ENCODE results near the gene L3MBTL2.

The L3MBTL2 gene

DNA sequence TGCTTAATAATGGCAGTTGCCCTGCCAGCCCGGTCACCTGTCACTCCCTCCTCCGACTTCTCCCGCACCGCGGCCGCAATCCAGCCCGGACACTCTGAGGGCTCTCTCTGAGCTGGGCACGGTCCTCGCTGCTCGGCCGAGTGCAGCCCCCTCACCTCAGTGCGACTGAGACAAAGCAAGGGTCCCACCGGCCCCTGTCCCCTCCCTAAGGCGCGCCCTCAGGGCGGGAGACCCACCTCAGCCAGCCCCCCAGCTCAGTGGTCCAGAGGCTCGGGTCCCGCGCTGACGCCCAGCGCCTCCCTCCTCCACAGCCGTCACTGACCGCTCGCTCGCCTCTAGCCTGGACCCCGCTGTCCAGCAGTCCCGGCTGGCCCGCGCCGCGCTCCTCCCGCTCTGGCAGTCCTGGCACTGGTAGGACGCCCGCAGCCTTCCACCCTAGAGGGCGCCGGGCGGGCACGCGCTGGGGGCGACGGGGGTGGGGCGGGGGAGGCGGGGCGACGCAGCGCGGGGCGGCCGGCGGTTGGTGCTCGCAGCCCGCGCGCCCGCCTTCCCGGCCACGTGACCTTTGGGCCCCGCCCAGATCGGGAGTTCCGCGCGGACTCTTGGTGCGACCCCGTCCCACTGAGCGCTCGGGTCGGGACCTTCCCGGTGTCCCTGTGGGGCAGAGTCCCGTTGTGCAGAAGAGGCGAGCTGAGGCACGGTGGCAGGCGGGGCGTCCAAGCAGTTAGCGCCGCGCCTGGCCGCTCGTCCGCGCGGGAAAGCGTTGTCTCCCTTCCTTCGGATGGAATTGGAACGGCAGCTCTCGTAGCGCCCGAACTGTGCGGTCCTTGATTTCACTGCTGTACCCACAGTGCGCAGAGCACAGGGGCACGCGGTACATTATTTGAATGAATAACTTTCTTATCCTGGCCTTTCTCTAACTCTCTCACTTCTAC lies 7.8 kb upstream of the L3MBTL2 start:
- Mint-ChIP-seq H3K4me1 (peaks cover 10% of the 10 kb centered on the region), H3K4me3 (peak overlapping the region; percentile 78), H3K9me3 (no peaks in the 10 kb centered on the region), H3K27ac (peak overlapping the region; percentile 12), H3K36me3 (no peaks in the 10 kb centered on the region)
- DNase-seq (ENCODE audit: low spot score in 2 of 2) (peak; percentile 77 to 91), ATAC-seq (peak; percentile 89)

DNA sequence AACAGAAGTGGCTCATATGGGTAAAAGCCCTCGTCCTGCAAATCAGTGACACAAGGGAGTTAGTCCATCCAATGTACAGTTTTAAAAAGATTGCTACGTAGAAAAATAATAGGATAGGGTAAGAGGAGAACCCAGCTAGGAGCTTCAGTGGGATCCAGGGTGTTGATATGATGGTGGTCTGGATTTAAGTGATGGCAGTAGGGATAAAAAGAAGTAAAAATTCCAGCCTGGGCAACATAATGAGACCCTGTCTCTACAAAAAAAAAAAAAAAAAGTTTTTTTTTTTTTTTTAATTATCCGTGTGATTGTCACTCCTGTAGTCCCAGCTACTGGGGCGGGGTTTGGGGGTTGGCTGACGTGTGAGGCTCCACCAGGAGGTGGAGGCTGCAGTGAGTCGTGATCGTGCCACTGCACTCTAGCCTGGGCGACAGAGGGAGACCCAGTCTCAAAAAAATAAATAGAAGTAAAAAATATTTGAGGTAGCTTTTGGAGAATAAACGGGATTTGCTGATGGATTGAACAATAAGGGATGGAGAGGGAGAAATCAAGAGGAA lies 7.0 kb upstream of the L3MBTL2 start:
- H3K4me3 Mint-ChIP-seq: peak overlapping the region; percentile 78
- DNase-seq (ENCODE audit: low spot score in 2 of 2) (peak; percentile 18 to 62), ATAC-seq (peak; percentile 64)
- H3K36me3 Mint-ChIP-seq: no peaks in the 10 kb centered on the region
- H3K27ac Mint-ChIP-seq: peak overlapping the region; percentile 12
- H3K4me1 Mint-ChIP-seq: peaks cover 10% of the 10 kb centered on the region
- no peaks in the 10 kb centered on the region for H3K9me3 Mint-ChIP-seq

DNA sequence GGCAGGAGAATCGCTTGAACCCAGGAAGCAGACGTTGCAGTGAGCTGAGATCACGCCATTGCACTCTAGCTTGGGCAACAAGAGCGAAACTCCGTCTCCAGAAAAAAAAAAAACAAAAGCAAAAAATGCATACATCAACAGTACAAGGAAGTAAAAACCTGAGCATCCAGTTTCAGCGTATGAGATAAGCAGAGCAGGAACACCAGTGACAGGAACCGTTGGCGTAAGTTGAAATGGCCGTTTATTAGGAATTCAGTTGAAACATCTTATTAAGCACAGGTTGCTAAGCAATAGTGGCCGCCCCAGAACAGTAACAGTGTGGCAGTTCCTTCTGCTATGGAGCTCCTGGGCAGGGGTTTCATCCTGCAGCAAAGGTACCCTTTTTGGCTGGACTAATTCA lies 4.0 kb upstream of the L3MBTL2 start:
- no peaks in the 10 kb centered on the region for H3K9me3 Mint-ChIP-seq
- DNase-seq (ENCODE audit: low spot score in 2 of 2) (no peak), ATAC-seq (no peak)
- H3K36me3 Mint-ChIP-seq: peaks cover 8% of the 10 kb centered on the region
- peaks cover 26% of the 10 kb centered on the region for H3K4me1 Mint-ChIP-seq
- no peak overlapping the region for H3K27ac Mint-ChIP-seq
- H3K4me3 Mint-ChIP-seq: no peak overlapping the region

DNA sequence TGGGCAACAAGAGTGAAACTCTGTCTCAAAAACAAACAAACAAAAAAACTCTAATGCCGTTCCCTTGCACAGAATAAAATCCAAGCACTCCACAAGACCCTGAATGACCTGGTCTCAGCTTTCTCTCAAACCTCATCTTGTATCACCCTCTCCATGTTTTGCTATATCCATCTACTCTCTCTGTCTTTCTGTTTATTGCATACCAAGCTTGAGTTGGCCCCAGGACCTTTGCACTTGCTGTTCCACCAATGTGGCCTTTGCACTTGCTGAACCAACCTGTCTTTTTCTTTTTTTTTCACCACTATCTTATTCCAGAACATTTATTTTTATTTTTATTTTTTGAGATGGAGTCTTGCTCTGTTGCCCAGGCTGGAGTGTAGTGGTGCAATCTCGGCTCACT lies 2.0 kb upstream of the L3MBTL2 start:
- Mint-ChIP-seq H3K27ac (no peak overlapping the region), H3K36me3 (peaks cover 20% of the 10 kb centered on the region), H3K9me3 (no peaks in the 10 kb centered on the region), H3K4me1 (peaks cover 20% of the 10 kb centered on the region), H3K4me3 (no peak overlapping the region)
- DNase-seq (ENCODE audit: low spot score in 2 of 2): no peak
- ATAC-seq: no peak

DNA sequence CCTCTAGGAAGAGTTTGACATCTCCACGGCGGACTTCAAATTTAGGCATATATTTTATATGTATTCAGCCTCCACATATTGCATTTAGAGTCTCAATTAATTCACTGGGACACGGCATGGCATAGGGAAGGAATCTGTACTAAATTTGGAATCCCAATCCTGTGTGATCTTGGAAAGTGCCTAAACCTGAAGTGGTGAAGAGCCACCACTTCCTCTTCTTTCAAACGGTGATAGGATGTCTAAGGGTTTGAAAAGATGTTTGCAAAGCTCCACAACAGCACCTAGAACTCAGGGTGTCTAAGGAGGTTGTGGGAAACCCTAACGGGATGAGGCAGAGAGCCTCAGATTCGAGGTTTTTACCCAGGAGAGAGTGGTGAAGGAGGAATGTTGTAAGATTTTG lies 1.0 kb upstream of the L3MBTL2 start:
- H3K36me3 Mint-ChIP-seq: peaks cover 24% of the 10 kb centered on the region
- peak overlapping the region; percentile 48 for H3K27ac Mint-ChIP-seq
- peaks cover 15% of the 10 kb centered on the region for H3K4me1 Mint-ChIP-seq
- no peaks in the 10 kb centered on the region for H3K9me3 Mint-ChIP-seq
- H3K4me3 Mint-ChIP-seq: no peak overlapping the region
- DNase-seq (ENCODE audit: low spot score in 2 of 2) (no peak), ATAC-seq (no peak)

DNA sequence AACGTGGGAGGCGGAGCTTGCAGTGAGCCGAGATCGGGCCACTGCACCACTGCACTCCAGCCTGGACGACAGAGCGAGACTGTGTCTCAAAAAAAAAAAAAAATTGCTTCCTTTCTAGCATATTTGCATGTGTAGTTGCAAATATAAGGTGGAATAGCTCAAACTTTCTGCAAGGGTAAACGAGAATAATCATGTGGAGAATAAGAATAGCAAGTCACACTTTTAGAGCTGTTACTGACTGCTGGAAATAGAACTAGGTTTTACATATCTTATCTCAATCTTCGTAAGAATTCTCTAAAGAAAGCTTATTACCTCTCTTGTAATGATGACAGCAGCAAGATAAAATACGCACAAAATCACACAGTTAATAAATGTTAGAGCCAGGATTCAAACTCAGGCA lies 1.6 kb downstream of the L3MBTL2 start:
- H3K4me1 Mint-ChIP-seq: peaks cover 21% of the 10 kb centered on the region
- ATAC-seq: no peak
- peak overlapping the region; percentile 89 for H3K4me3 Mint-ChIP-seq
- peaks cover 51% of the 10 kb centered on the region for H3K36me3 Mint-ChIP-seq
- H3K9me3 Mint-ChIP-seq: no peaks in the 10 kb centered on the region
- no peak overlapping the region for H3K27ac Mint-ChIP-seq
- DNase-seq (ENCODE audit: low spot score in 2 of 2): no peak

DNA sequence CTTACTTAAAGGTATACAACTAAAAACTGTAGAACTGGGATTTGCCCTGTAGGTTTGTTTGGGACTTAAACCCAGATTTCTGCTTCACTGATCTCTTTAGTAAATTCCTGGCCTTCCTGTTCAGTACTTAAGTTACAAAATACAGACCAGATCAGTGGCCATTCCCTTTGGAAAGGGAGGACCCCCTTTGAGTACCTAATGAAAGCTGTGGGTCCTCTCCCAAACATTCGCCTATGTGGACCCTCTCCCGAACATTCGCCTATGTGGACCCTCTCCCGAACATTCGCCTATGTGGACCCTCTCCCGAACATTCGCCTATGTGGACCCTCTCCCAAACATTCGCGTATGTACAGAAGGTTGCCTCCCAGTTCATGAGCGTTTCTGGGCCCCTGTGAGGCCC lies 10.3 kb downstream of the L3MBTL2 start:
- no peak for ATAC-seq
- Mint-ChIP-seq H3K27ac (peak overlapping the region; percentile 48), H3K36me3 (peaks cover 78% of the 10 kb centered on the region), H3K4me3 (no peak overlapping the region), H3K9me3 (no peaks in the 10 kb centered on the region), H3K4me1 (peaks cover 13% of the 10 kb centered on the region)
- no peak for DNase-seq (ENCODE audit: low spot score in 2 of 2)

DNA sequence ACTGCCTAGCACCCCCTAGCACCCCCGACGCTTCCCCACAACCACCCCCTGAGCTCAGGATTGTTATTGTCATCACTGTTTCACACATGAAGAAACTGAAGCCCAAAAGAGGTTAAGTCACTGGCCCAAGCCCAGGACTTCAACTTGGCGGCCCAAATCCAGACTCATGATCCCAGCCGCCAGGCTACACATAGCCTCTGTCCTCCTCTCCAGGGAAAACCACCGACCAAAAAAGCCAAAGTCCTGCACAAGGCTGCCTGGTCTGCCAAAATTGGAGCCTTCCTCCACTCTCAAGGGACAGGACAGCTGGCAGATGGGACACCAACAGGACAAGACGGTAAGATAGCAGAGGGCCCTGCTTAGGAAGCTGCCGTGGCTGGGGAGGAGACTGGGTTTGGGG lies 10.8 kb downstream of the L3MBTL2 start:
- Mint-ChIP-seq H3K36me3 (peaks cover 78% of the 10 kb centered on the region), H3K4me3 (no peak overlapping the region), H3K27ac (peak overlapping the region; percentile 48), H3K4me1 (peaks cover 13% of the 10 kb centered on the region), H3K9me3 (no peaks in the 10 kb centered on the region)
- ATAC-seq (no peak), DNase-seq (ENCODE audit: low spot score in 2 of 2) (no peak)

DNA sequence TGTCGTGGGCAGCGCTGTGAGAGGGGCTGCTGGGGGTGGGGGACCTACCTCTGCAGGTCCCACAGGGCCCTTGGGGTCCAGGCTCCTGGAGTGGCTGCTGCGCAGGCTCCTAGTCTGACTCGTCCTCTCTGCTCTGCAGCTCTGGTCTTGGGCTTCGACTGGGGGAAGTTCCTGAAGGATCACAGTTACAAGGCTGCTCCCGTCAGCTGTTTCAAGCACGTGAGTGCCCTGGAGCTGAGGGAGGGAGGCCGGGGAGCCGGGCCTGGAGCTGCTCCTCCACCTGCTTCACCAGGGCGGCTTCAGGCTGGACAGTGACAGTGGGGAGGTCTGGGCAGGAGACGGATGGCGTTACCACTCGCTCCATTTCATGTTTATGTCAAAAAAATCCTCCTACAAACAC lies 11.9 kb downstream of the L3MBTL2 start:
- H3K9me3 Mint-ChIP-seq: no peaks in the 10 kb centered on the region
- H3K4me3 Mint-ChIP-seq: peak overlapping the region; percentile 30
- DNase-seq (ENCODE audit: low spot score in 2 of 2): no peak
- H3K27ac Mint-ChIP-seq: peak overlapping the region; percentile 87
- H3K4me1 Mint-ChIP-seq: peaks cover 18% of the 10 kb centered on the region
- H3K36me3 Mint-ChIP-seq: peaks cover 78% of the 10 kb centered on the region
- no peak for ATAC-seq

DNA sequence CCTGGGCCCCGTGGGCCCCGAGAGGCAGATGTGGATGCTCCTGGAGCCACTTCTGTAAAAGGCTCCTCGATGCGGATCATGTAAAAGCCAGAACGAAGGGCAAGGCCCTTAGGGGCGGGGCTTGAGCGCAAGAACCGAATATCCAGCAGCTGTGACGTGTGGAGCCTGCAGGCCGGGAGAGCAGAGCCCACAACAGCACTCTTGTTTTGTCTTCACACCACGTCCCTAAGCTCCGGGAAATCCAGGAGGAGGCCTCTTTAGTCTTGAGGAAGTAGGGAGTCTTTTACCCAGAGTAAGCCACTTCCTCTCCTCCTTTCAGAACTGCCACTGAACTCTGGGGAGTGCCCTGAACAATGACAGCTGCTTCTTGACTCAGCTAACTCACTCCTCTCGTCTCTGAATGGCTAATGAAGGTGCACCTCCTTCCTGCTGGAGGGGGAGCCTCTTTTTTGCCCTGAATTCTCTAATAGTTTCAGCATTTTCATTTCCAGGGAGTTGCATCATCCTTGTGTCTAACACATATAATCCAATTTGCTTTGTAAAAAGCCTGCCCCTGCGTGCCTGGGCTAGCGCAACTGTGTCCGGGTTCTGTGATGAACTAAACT lies 12.5 kb downstream of the L3MBTL2 start:
- Mint-ChIP-seq H3K4me3 (peak overlapping the region; percentile 30), H3K27ac (peak overlapping the region; percentile 87), H3K9me3 (no peaks in the 10 kb centered on the region), H3K4me1 (peaks cover 18% of the 10 kb centered on the region), H3K36me3 (peaks cover 78% of the 10 kb centered on the region)
- ATAC-seq (peak; percentile 85), DNase-seq (ENCODE audit: low spot score in 2 of 2) (peak in 1 of 2 donors; percentile 60)

DNA sequence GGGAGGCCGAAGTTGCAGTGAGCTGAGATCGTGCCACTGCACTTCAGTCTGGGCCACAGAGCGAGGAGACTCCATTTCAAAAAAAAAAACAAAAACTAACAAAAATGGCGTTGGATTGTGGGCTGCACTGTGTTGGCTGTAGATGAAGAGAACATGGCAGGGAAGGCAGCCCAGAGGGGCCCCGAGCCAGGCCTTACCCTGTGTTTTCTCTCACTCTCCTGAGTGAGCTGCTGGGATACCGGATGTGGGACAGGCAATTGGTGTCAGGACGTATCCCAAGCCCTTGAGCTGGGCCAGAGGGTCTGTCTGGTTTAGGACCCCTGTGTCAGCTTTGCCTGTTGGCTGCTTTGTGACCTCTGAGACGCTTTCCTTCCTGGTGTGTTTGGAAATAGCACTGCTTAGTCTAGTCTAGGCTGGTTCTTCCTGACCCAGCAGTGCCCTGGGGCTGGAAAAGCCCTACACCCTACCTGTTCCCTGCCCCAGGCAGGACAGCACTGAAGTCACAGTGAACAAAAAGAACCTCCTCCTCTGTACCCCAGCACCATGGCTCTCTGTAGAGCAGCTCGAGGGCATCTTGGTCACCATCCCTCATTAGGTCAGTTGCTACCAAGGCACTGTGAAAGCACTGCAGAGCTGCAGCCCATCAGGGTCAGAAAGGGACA lies 17.9 kb downstream of the L3MBTL2 start:
- no peak overlapping the region for H3K4me3 Mint-ChIP-seq
- ATAC-seq: no peak
- H3K36me3 Mint-ChIP-seq: peaks cover 98% of the 10 kb centered on the region
- H3K9me3 Mint-ChIP-seq: no peaks in the 10 kb centered on the region
- DNase-seq (ENCODE audit: low spot score in 2 of 2): no peak
- H3K27ac Mint-ChIP-seq: no peak overlapping the region
- peaks cover 7% of the 10 kb centered on the region for H3K4me1 Mint-ChIP-seq

DNA sequence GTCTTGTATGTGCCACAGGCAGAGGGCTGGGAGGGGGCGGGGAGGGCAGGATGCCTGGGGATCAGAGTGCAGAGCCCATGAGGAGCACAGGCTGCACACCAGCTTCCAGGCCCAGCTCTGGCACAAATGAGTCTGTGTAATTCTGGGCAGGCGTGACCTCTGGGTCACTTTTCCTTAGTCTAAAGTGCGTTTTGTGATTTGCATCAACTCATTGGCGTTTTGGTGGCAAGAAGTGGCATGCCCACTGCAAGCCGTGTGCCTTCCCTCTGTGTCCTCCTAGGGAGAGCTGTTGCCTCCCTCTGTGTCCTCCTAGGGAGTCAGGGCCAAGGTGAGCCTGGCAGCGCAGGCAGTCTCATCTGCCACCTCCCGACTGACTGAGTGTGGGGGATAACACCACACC lies 18.4 kb downstream of the L3MBTL2 start:
- Mint-ChIP-seq H3K4me3 (no peak overlapping the region), H3K36me3 (peaks cover 96% of the 10 kb centered on the region), H3K27ac (no peak overlapping the region), H3K9me3 (no peaks in the 10 kb centered on the region), H3K4me1 (peaks cover 5% of the 10 kb centered on the region)
- ATAC-seq (no peak), DNase-seq (ENCODE audit: low spot score in 2 of 2) (no peak)

DNA sequence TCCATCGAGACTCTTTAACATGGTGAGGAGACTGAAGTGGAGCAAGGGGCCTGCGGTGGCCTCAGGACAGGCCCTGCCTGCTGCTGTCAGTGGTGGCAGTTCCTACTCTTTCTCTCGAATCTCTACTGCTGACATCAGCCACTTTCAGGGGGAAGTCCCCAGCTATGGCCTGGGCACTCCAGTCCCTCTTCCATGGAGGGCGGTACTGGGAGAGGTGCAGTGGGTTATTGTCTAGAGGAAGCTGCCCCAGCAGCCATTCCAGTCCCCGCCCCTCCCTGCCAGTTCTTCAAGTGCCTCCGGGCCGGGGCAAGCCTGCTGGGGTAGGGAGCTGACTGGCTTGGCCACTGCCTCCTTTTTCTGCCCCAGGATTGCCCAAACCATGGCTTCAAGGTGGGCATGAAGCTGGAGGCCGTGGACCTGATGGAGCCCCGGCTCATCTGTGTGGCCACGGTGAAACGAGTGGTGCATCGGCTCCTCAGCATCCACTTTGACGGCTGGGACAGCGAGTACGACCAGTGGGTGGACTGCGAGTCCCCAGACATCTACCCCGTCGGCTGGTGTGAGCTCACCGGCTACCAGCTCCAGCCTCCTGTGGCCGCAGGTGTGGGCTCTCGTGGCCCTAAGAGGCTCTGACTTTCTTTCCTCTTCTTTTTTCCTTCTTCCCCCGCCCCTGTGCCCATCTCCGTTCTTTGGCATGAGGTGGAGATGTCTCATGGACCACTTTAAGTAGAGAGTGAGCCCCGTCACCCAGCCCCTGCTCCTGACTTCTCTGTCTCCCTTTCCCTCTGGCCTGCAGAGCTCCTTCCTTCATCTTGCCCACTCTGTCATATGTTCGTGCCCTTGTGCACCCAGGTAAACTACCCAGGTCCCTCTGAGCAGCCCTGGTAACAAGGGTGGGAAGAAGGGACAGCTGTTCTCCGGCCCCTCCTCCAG lies 21.9 kb downstream of the L3MBTL2 start:
- H3K4me1 Mint-ChIP-seq: no peaks in the 10 kb centered on the region
- ATAC-seq (no peak), DNase-seq (ENCODE audit: low spot score in 2 of 2) (no peak)
- no peaks in the 10 kb centered on the region for H3K9me3 Mint-ChIP-seq
- peak overlapping the region; percentile 84 for H3K27ac Mint-ChIP-seq
- no peak overlapping the region for H3K4me3 Mint-ChIP-seq
- H3K36me3 Mint-ChIP-seq: peaks cover 85% of the 10 kb centered on the region

DNA sequence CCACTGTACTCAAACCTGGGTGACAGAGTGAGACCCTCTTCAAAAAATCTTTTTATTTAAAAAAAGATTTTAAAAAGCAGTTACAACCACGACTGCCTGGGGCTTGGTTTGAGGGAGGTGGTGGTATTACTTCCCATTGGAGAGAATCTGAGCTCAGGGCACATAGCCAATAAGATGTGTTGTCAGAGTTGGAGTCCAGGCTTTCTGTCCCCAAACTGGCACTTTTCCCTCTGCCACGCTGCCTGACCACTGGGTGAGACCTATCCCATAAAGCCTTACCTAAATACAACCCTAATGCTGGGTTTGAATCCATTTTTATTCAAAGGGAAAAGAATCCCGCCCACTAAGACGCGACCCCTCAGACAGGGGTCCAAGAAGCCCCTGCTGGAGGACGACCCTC lies 24.1 kb downstream of the L3MBTL2 start:
- H3K27ac Mint-ChIP-seq: no peak overlapping the region
- H3K4me3 Mint-ChIP-seq: no peak overlapping the region
- peaks cover 64% of the 10 kb centered on the region for H3K36me3 Mint-ChIP-seq
- no peaks in the 10 kb centered on the region for H3K9me3 Mint-ChIP-seq
- H3K4me1 Mint-ChIP-seq: no peaks in the 10 kb centered on the region
- ATAC-seq: no peak
- DNase-seq (ENCODE audit: low spot score in 2 of 2): no peak
